Activated CD8-positive, alpha-beta memory T cell treated with anti-CD3 and anti-CD28 coated beads for 24 hours (primary cell): ENCODE data around the gene ANO9.
"Not testable (repeated sequence)": the region's sequence is repeated elsewhere in the genome, so short reads cannot be mapped to it uniquely, and the experiment has no call there.

ENCODE experiments used
- DNase-seq: peaks from one replicate; pipeline ENCODE4 v3.0.0-alpha.2; 2020

ANO9 gene

GRCh38 chr11:413120-414081, 28.4 kb downstream of the ANO9 start:
- no peak for DNase-seq

GRCh38 chr11:412641-413119, 29.1 kb downstream of the ANO9 start:
- no peak for DNase-seq

GRCh38 chr11:411520-411919, 30.3 kb downstream of the ANO9 start:
- DNase-seq = not testable (repeated sequence)

GRCh38 chr11:410711-411110, 31.1 kb downstream of the ANO9 start:
- DNase-seq = not testable (repeated sequence)

- DNase-seq = no peak
Measured at GRCh38 chr11:409600-410483, 32.0 kb downstream of the ANO9 start.

GRCh38 chr11:409008-409599, 32.7 kb downstream of the ANO9 start:
- no peak for DNase-seq

GRCh38 chr11:408154-409007, 33.4 kb downstream of the ANO9 start:
- DNase-seq = no peak

- DNase-seq = no peak
Measured at GRCh38 chr11:407651-408123, 34.1 kb downstream of the ANO9 start.

GRCh38 chr11:406796-407650, 34.8 kb downstream of the ANO9 start:
- DNase-seq = peak; percentile 94

- DNase-seq = no peak
Measured at GRCh38 chr11:405954-406795, 35.6 kb downstream of the ANO9 start.

- DNase-seq = no peak
Measured at GRCh38 chr11:405323-405953, 36.4 kb downstream of the ANO9 start.

- DNase-seq = no peak
Measured at GRCh38 chr11:404551-405264, 37.1 kb downstream of the ANO9 start.

- no peak for DNase-seq
Measured at GRCh38 chr11:403761-404431, 37.9 kb downstream of the ANO9 start.

GRCh38 chr11:403021-403760, 38.6 kb downstream of the ANO9 start:
- DNase-seq = no peak

GRCh38 chr11:401196-401595, 40.6 kb downstream of the ANO9 start:
- not testable (repeated sequence) for DNase-seq

- no peak for DNase-seq
Measured at GRCh38 chr11:400241-400689, 41.5 kb downstream of the ANO9 start.

- DNase-seq = no peak
Measured at GRCh38 chr11:399731-400211, 42.0 kb downstream of the ANO9 start.
